Measurements from ENCODE around the gene IMMT. TPM values are rescaled to one million over a fixed set of nuclear protein-coding genes. Genes with fewer than 3 reads are reported as not detected.

The IMMT gene
- polyA plus RNA-seq, 1 donor from 2014 or later: 45.9 TPM

- Histone ChIP-seq H3K36me3 (ENCODE audit: insufficient read depth, low read length) (peaks cover 8% of the 10 kb centered on the region), H3K27ac (ENCODE audit: low read length) (no peak overlapping the region)
These were observed 54.3 kb downstream of the IMMT start for GRCh38 chr2:86140969-86141392.

GRCh38 chr2:86139981-86140380 lies 55.3 kb downstream of the IMMT start:
- no peak overlapping the region for H2AFZ ChIP-seq (ENCODE audit: low read depth, low read length)
- H3F3A ChIP-seq (ENCODE audit: insufficient read depth, low read length, poor library complexity, severe bottlenecking): no peaks in the 10 kb centered on the region
- H3K4me2 ChIP-seq (ENCODE audit: low read length): no peak overlapping the region
- H3K9me3 ChIP-seq (ENCODE audit: low read length): no peaks in the 10 kb centered on the region
- H3K79me2 ChIP-seq (replicated peaks; ENCODE audit: insufficient read depth, low read length): no peaks in the 10 kb centered on the region
- H3K27ac ChIP-seq (ENCODE audit: low read length): no peak overlapping the region
- H3K9ac ChIP-seq (ENCODE audit: low read length): no peak overlapping the region
- H3K4me3 ChIP-seq (ENCODE audit: low read length): no peak overlapping the region
- no peaks in the 10 kb centered on the region for H3K9me2 ChIP-seq (ENCODE audit: insufficient read depth, low read length)
- H3K27me3 ChIP-seq (ENCODE audit: insufficient read depth, low read depth, low read length): no peaks in the 10 kb centered on the region
- H3K36me3 ChIP-seq (ENCODE audit: insufficient read depth, low read length): peaks cover 8% of the 10 kb centered on the region
- no peak for TF ChIP-seq RAD21 (conservative IDR thresholded peaks at IDR 0.05)
- no peaks in the 10 kb centered on the region for H4K20me1 ChIP-seq (ENCODE audit: insufficient read depth)

More at GRCh38 chr2:86140969-86141392, 54.3 kb downstream of the IMMT start:
- Histone ChIP-seq H3K4me2 (ENCODE audit: low read length) (no peak overlapping the region), H2AFZ (ENCODE audit: low read depth, low read length) (no peak overlapping the region), H3K9me2 (ENCODE audit: insufficient read depth, low read length) (no peaks in the 10 kb centered on the region), H3K9me3 (ENCODE audit: low read length) (no peaks in the 10 kb centered on the region), H3K4me3 (ENCODE audit: low read length) (no peak overlapping the region), H3K9ac (ENCODE audit: low read length) (no peak overlapping the region), H3K79me2 (replicated peaks; ENCODE audit: insufficient read depth, low read length) (no peaks in the 10 kb centered on the region), H3F3A (ENCODE audit: insufficient read depth, low read length, poor library complexity, severe bottlenecking) (no peaks in the 10 kb centered on the region), H3K27me3 (ENCODE audit: insufficient read depth, low read depth, low read length) (no peaks in the 10 kb centered on the region), H4K20me1 (ENCODE audit: insufficient read depth) (no peaks in the 10 kb centered on the region)
- TF ChIP-seq MXI1 (conservative IDR thresholded peaks at IDR 0.05; ENCODE audit: poor library complexity, severe bottlenecking) (no peak), EZH2 (IDR thresholded peaks at IDR 0.05; ENCODE audit: borderline replicate concordance, insufficient read depth, low read length, poor library complexity, severe bottlenecking) (no peak), TAF1 (IDR thresholded peaks at IDR 0.05; ENCODE audit: low read depth) (no peak), REST (IDR thresholded peaks at IDR 0.05; ENCODE audit: borderline replicate concordance) (no peak), SMC3 (conservative IDR thresholded peaks at IDR 0.05; ENCODE audit: poor library complexity) (no peak), EP300 (conservative IDR thresholded peaks at IDR 0.05; ENCODE audit: poor library complexity, severe bottlenecking) (no peak), RAD21 (conservative IDR thresholded peaks at IDR 0.05) (no peak), CTCF (IDR thresholded peaks at IDR 0.05; ENCODE audit: poor library complexity, severe bottlenecking) (no peak)

Data from neural cell (in vitro differentiated cells).